Mesodermal cell (in vitro differentiated cells): Measurements from ENCODE around the gene FOXI1.

Experiments used
- H3K27ac ChIP-seq: 2 replicates; pipeline ENCODE4 v1.7.0; 2013; ENCODE audit warnings: mild to moderate bottlenecking, low read depth, low read length, moderate library complexity; ENCODE audit not compliant: severe bottlenecking
- H3K36me3 ChIP-seq: 2 replicates; pipeline ENCODE4 v1.7.1; 2013; ENCODE audit warnings: mild to moderate bottlenecking, low read length, moderate library complexity; ENCODE audit not compliant: control insufficient read depth, insufficient read depth
- H3K4me1 ChIP-seq: one replicate; pipeline ENCODE4 v1.7.1; 2013; ENCODE audit warnings: mild to moderate bottlenecking, low read length; ENCODE audit not compliant: insufficient read depth, control insufficient read depth, poor library complexity, severe bottlenecking
- H3K4me3 ChIP-seq: 2 replicates; pipeline ENCODE4 v1.7.0; 2013; ENCODE audit warnings: low read length, control low read depth, mild to moderate bottlenecking; ENCODE audit not compliant: insufficient read depth, poor library complexity, severe bottlenecking; ENCODE audit errors: extremely low read depth
- H3K9me3 ChIP-seq: 2 replicates; pipeline ENCODE4 v1.7.1; 2013; ENCODE audit warnings: mild to moderate bottlenecking, low read length, moderate library complexity; ENCODE audit not compliant: control insufficient read depth
- WGBS, 2 experiments: methylation state at CpG; one replicate each; pipeline ENCODE4 v1.1.5; 2013; ENCODE audit warnings: missing lambda C conversion rate in 2 of 2; ENCODE audit not compliant: insufficient coverage in 2 of 2; 5-methylcytosine and 5-hydroxymethylcytosine counted together

The FOXI1 gene

GRCh38 chr5:170142196-170142595 is 36.5 kb downstream of the FOXI1 start:
- Histone ChIP-seq H3K4me1 (no peaks in the 10 kb centered on the region), H3K27ac (no peak overlapping the region)
- 100% methylated on average over 1 of the region's 1 CpG; no CpG with 5 or more reads in 1 of the 2 experiments for WGBS, 2 experiments

GRCh38 chr5:170143091-170143490 is 37.4 kb downstream of the FOXI1 start:
- H3K36me3 ChIP-seq, result no peaks in the 10 kb centered on the region
- no peaks in the 10 kb centered on the region for H3K9me3 ChIP-seq
- 88 to 90% methylated on average over 7 of the region's 7 CpGs for WGBS, 2 experiments
- H3K4me3 ChIP-seq, result no peak overlapping the region
- no peak overlapping the region for H3K27ac ChIP-seq
- no peaks in the 10 kb centered on the region for H3K4me1 ChIP-seq

More at GRCh38 chr5:170142196-170142595, 36.5 kb downstream of the FOXI1 start:
- Histone ChIP-seq H3K36me3 (no peaks in the 10 kb centered on the region), H3K4me3 (no peak overlapping the region), H3K9me3 (no peaks in the 10 kb centered on the region)

GRCh38 chr5:170143710-170144109 is 38.0 kb downstream of the FOXI1 start:
- Histone ChIP-seq H3K4me3 (no peak overlapping the region), H3K27ac (no peak overlapping the region), H3K9me3 (no peaks in the 10 kb centered on the region), H3K4me1 (no peaks in the 10 kb centered on the region), H3K36me3 (no peaks in the 10 kb centered on the region)
- WGBS, 2 experiments, result 88 to 100% methylated on average over 2 of the region's 2 CpGs

GRCh38 chr5:170144286-170145023 is 38.8 kb downstream of the FOXI1 start:
- no peaks in the 10 kb centered on the region for H3K9me3 ChIP-seq
- H3K36me3 ChIP-seq, result no peaks in the 10 kb centered on the region
- WGBS, 2 experiments, result 88 to 90% methylated on average over 8 to 9 of the region's 11 CpGs
- H3K4me1 ChIP-seq, result no peaks in the 10 kb centered on the region
- no peak overlapping the region for H3K4me3 ChIP-seq
- no peak overlapping the region for H3K27ac ChIP-seq

GRCh38 chr5:170145462-170145861 is 39.8 kb downstream of the FOXI1 start:
- Histone ChIP-seq H3K36me3 (no peaks in the 10 kb centered on the region), H3K4me1 (no peaks in the 10 kb centered on the region), H3K4me3 (no peak overlapping the region), H3K27ac (no peak overlapping the region), H3K9me3 (no peaks in the 10 kb centered on the region)
- WGBS, 2 experiments, result 91 to 100% methylated on average over 1 to 3 of the region's 4 CpGs

GRCh38 chr5:170147051-170147752 is 41.5 kb downstream of the FOXI1 start:
- WGBS, 2 experiments, result 78 to 94% methylated on average over 10 to 12 of the region's 12 CpGs
- H3K9me3 ChIP-seq, result no peaks in the 10 kb centered on the region
- peaks cover 9% of the 10 kb centered on the region for H3K4me1 ChIP-seq
- H3K36me3 ChIP-seq, result no peaks in the 10 kb centered on the region
- no peak overlapping the region for H3K4me3 ChIP-seq
- H3K27ac ChIP-seq, result no peak overlapping the region

GRCh38 chr5:170147753-170148264 is 42.1 kb downstream of the FOXI1 start:
- H3K27ac ChIP-seq, result no peak overlapping the region
- H3K4me3 ChIP-seq, result no peak overlapping the region
- H3K4me1 ChIP-seq, result peaks cover 9% of the 10 kb centered on the region
- H3K9me3 ChIP-seq, result no peaks in the 10 kb centered on the region
- H3K36me3 ChIP-seq, result no peaks in the 10 kb centered on the region
- WGBS, 2 experiments, result 96% methylated on average over 3 of the region's 4 CpGs; no CpG with 5 or more reads in 1 of the 2 experiments

GRCh38 chr5:170148430-170149205 is 42.9 kb downstream of the FOXI1 start:
- H3K9me3 ChIP-seq, result no peaks in the 10 kb centered on the region
- H3K4me1 ChIP-seq, result peaks cover 9% of the 10 kb centered on the region
- no peaks in the 10 kb centered on the region for H3K36me3 ChIP-seq
- WGBS, 2 experiments, result 85 to 86% methylated on average over 9 to 10 of the region's 12 CpGs
- no peak overlapping the region for H3K27ac ChIP-seq
- no peak overlapping the region for H3K4me3 ChIP-seq

GRCh38 chr5:170149206-170149515 is 43.5 kb downstream of the FOXI1 start:
- Histone ChIP-seq H3K27ac (no peak overlapping the region), H3K4me3 (no peak overlapping the region), H3K4me1 (peaks cover 9% of the 10 kb centered on the region), H3K36me3 (no peaks in the 10 kb centered on the region), H3K9me3 (no peaks in the 10 kb centered on the region)
- WGBS, 2 experiments, result 87 to 91% methylated on average over 7 of the region's 7 CpGs

- H3K9me3 ChIP-seq, result no peaks in the 10 kb centered on the region
- H3K27ac ChIP-seq, result no peak overlapping the region
- no peaks in the 10 kb centered on the region for H3K36me3 ChIP-seq
- peaks cover 9% of the 10 kb centered on the region for H3K4me1 ChIP-seq
- 90 to 92% methylated on average over 2 to 5 of the region's 5 CpGs for WGBS, 2 experiments
- H3K4me3 ChIP-seq, result no peak overlapping the region
These were observed 45.0 kb downstream of the FOXI1 start for GRCh38 chr5:170150713-170151096.
